Stimulated activated CD4-positive, alpha-beta T cell treated with anti-CD3 and anti-CD28 coated beads, Interleukin-15, amount 100 ng/mL, for 24 hours (primary cell): Measurements from ENCODE around the gene LY6G6D.

ENCODE experiments used
- DNase-seq: peaks from one replicate; pipeline ENCODE4 v3.0.0-alpha.2; 2020

The LY6G6D gene

GRCh38 chr6:31767096-31767645, 52.0 kb downstream of the LY6G6D start:
- no peak for DNase-seq
